HEK293 (cell line): ENCODE results near the gene UBE2V1.

ENCODE experiments used
- BCL11A ChIP-seq: fragments of 450-650 bp; formaldehyde crosslinking; IDR thresholded peaks from 2 replicates; pipeline ENCODE4 v1.5.1; 2016; ENCODE audit warnings: low read depth, missing biosample characterization, missing genetic modification characterization
- TF ChIP-seq, protein P1 (sequence below): fragments of 450-650 bp; formaldehyde crosslinking; IDR thresholded peaks from 2 replicates; pipeline ENCODE4 v1.5.1; 2016; ENCODE audit warnings: missing biosample characterization, missing genetic modification characterization

DNA sequence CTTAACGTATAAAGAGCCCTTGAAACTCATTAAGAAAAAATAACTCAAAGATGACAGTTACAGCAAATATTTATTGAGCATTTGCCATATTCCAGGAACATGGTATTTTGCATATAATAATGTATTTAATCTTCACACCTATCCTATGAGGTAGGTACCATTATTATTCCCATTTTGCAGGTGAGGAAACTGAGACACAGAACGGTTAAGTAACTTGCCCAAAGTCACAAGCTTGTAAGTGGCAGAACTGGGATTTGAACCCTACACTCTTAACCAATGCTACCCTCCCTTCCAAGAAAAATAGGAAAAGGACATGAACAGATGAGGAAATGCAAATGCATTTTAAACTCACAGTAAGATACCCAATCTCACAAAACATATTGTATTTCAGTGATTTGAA is 5.3 kb upstream of the UBE2V1 start:
- TF ChIP-seq BCL11A (tag by site-specific recombination): no peak
- TF ChIP-seq, protein P1, sequence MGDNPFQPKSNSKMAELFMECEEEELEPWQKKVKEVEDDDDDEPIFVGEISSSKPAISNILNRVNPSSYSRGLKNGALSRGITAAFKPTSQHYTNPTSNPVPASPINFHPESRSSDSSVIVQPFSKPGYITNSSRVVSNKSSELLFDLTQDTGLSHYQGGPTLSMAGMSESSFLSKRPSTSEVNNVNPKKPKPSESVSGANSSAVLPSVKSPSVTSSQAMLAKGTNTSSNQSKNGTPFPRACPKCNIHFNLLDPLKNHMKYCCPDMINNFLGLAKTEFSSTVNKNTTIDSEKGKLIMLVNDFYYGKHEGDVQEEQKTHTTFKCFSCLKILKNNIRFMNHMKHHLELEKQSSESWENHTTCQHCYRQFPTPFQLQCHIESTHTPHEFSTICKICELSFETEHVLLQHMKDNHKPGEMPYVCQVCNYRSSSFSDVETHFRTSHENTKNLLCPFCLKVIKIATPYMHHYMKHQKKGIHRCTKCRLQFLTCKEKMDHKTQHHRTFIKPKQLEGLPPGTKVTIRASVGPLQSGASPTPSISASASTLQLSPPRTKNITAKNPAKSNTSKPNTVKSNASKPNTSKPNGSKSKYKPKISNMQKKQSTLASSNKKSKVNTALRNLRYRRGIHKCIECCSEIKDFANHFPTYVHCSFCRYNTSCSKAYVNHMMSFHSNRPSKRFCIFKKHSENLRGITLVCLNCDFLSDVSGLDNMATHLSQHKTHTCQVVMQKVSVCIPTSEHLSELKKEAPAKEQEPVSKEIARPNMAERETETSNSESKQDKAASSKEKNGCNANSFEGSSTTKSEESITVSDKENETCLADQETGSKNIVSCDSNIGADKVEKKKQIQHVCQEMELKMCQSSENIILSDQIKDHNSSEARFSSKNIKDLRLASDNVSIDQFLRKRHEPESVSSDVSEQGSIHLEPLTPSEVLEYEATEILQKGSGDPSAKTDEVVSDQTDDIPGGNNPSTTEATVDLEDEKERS (tag by site-specific recombination): no peak
